ENCODE data around the gene PPP6R2.
"Not testable (repeated sequence)": the region's sequence is repeated elsewhere in the genome, so short reads cannot be mapped to it uniquely, and the experiment has no call there.

Gene PPP6R2

GRCh38 chr22:50347157-50347556, 4.0 kb downstream of the PPP6R2 start:
- no peak for DNase-seq

GRCh38 chr22:50348058-50348457, 4.9 kb downstream of the PPP6R2 start:
- DNase-seq: no peak

DNA sequence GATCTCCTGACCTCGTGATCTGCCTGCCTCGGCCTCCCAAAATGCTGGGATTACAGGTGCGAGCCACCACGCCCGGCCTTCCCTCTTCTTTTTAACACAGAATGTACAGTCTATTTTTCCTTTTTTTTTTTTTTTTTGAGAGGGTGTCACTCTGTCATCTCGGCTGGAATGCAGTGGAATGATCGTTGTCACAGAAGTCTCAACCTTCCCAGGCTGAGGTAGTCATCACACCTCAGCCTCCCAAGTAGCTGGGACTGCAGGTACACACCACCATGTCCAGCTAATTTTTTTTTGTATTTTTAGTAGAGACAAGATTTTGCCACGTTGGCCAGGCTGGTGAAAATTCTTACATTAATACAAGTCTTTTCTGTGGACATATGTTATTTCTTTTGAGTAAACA, 13.1 kb downstream of the PPP6R2 start:
- DNase-seq: no peak

DNA sequence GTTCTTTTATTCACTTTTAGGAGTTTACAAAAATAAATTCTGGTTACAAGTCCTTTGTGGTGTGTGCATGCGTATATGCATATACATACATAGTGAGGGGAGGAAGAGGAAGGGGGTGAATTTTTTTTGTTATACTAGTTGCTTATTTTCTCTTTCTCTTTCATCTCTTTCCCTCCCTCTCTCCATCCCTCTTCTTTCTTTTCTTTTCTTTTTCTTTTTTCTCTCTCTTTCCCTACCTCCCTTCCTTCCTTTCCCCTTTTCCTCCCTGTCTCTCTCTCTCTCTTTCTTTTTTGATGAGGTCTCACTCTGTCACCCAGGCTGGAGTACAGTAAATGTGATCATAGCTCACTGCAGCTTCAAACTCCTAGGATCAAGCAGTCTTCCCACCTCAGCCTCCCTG, 14.1 kb downstream of the PPP6R2 start:
- DNase-seq: no peak

- DNase-seq: no peak
Observed at GRCh38 chr22:50357756-50358155, 14.6 kb downstream of the PPP6R2 start.

DNA sequence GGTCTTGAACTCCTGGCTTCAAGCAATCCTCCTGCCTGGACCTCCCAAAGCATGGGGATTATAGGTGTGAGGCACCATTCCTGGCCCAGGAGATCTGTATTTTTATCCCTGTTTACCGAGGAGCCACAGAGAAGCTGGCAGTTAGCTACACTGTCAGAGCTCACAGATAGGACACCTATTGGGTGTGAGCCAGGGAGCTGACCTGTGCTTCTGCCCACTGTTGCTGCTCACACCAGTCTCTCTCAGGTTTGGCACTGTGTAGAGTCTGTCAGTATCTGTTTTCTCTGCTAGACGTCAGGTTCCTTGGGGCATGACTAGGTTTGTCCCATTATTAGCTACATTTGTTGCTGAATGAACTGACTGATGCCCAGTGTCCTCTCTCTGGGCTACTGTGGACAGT, 17.5 kb downstream of the PPP6R2 start:
- DNase-seq: no peak

- no peak for DNase-seq
Observed at GRCh38 chr22:50361222-50361621, 18.1 kb downstream of the PPP6R2 start.

- no peak for DNase-seq
Observed at GRCh38 chr22:50361688-50362087, 18.6 kb downstream of the PPP6R2 start.

DNA sequence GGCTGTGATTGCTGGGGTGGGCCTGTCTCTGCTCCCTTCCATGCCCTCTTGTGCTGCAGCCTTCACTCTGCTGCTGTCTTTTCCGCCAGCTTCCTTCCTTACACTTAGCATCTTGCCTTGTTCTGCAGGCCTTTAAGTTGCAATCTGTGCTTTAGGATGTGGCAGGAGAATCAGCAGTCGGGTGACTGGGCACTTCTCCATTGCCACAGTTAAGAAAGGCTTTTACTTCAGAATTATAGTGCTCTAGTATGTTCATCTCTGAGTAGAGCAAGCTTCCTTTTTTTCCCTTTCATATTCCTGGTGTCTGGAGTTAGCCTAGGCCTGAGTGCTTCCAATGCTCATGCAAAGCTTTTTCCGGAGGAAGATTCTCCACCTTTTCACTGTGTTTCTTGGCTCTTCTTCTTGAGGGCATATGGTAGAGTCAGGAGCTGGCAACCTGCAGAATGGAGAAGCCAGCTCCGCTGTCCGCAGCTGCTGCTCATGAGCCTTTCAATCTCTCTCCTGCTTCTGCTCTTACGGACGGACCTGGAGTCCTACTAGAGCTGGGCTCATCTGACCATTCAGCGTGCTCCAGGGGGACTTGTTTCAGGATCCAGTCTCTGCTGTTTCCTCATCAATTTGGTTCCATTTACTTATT, 20.2 kb downstream of the PPP6R2 start:
- DNase-seq: no peak

DNA sequence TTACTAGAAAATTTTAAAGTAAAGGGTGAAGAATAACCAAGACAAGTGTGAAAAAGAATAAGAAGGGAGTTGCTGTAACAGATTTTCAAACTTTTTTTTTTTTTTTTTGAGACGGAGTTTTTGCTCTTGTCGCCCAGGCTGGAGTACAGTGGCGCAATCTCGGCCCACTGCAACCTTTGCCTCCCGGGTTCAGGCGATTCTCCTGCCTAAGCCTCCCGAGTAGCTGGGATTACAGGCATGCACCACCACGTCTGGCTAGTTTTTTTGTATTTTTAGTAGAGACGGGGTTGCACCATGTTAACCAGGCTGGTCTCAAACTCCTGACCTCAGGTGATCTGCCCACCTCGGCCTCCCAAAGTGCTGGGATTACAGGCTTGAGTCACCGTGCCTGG, 20.7 kb downstream of the PPP6R2 start:
- DNase-seq: not testable (repeated sequence)

GRCh38 chr22:50367778-50368500, 24.8 kb downstream of the PPP6R2 start:
- no peak for DNase-seq

- DNase-seq: no peak
Observed at GRCh38 chr22:50371101-50371648, 28.0 kb downstream of the PPP6R2 start.

DNA sequence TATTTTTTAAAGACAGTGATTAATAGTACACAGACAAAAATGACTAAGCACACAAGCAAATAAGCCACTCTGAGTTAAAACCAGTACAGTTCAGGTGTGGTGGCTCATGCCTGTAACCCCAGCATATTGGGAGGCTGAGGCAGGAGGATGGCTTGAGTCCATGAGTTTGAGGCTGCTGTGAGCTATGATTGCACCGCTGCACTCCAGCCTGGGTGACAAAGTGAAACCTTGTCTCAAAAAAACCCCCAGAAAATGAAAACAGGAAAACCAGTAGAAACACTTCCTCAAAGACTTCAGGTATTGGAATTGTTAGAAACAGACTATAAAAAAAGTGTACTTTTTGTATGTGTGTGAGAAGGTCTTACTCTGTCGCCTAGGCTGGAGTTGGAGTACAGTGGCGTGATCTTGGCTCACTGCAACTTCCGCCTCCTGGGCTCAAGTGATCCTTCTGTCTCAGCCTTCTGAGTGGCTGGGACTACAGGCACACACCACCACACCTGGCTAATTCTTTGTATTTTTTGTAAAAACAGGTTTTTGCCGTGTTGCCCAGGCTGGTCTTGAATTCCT, 33.0 kb downstream of the PPP6R2 start:
- DNase-seq: no peak

GRCh38 chr22:50381021-50381555, 38.0 kb downstream of the PPP6R2 start:
- DNase-seq: not testable (repeated sequence)

DNA sequence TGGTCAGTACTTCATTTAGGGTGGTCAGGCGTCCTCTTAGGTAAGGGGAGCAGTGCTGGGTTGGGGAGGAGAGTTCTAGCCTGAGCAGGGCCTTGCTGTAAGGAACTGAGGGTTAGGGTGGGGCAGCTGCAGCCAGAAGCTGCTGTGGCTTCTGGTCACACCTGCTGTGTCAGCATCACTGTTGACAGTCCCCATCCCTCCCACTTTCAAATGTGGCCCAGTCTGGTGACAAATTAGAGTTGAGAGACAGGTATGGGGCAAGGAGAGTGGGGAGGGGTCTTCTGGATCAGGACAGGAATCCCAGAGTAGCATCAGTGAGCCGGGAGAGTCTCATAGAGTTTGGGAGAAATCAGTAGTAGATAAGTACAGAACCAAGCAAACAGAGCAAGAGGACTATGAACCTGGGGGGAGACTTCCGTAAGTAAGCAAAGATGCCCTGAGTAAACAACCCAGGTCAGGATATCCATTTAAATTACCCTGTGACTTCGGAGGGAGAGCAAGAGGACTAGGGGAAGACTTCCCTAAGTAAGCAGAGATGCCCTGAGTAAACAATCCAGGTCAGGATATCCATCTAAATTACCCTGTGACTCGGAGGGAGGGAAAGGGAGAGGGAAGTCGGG, 53.7 kb downstream of the PPP6R2 start:
- DNase-seq: no peak

- not testable (repeated sequence) for DNase-seq
Observed at GRCh38 chr22:50397371-50398060, 54.4 kb downstream of the PPP6R2 start.

- DNase-seq: no peak
Observed at GRCh38 chr22:50398831-50399648, 55.9 kb downstream of the PPP6R2 start.

GRCh38 chr22:50399751-50400331, 56.7 kb downstream of the PPP6R2 start:
- DNase-seq: no peak

- no peak for DNase-seq
Observed at GRCh38 chr22:50400406-50400805, 57.3 kb downstream of the PPP6R2 start.

GRCh38 chr22:50400931-50401330, 57.8 kb downstream of the PPP6R2 start:
- DNase-seq: no peak

GRCh38 chr22:50401907-50402306, 58.8 kb downstream of the PPP6R2 start:
- no peak for DNase-seq

Measured in NK-92 treated with Interleukin-12 subunit alpha and Interleukin-12 subunit beta, amount 100 ng/mL, for 24 hours (cell line).